ENCODE data around the gene SUCLG1. TPM values are rescaled to one million over a fixed set of nuclear protein-coding genes. Genes with fewer than 3 reads are reported as not detected.

Gene SUCLG1
- total and polyA plus RNA-seq, 2 of the 4 experiments (the other 2 are of a cell fraction): 50.5 to 52.7 TPM

GRCh38 chr2:84435345-84436025 lies 23.6 kb downstream of the SUCLG1 start:
- TF ChIP-seq NFE2L2 (IDR thresholded peaks at IDR 0.05; ENCODE audit: low read depth, low read length) (0 out of 2 replicates have a peak, but pooled peaks have one; percentile 24), FOS (IDR thresholded peaks at IDR 0.05; ENCODE audit: low read depth, low read length) (peak; percentile 50; the same call in 1 of the 2 replicates), MAFK (IDR thresholded peaks at IDR 0.05; ENCODE audit: low read depth, low read length) (no peak), BHLHE40 (IDR thresholded peaks at IDR 0.05; ENCODE audit: low read depth, low read length) (peak; percentile 67; the same call in 1 of the 2 replicates)
- H3K27ac ChIP-seq (ENCODE audit: insufficient read depth, low read length): no peak overlapping the region
- peaks cover 8% of the 10 kb centered on the region for H3K4me1 ChIP-seq (ENCODE audit: control insufficient read depth, insufficient read depth, low read length)
- H3K9me3 ChIP-seq (ENCODE audit: control insufficient read depth, insufficient read depth, low read length): no peaks in the 10 kb centered on the region
- ATAC-seq (ENCODE audit: low read depth): peak; percentile 92
- no peak overlapping the region for H2AFZ ChIP-seq (replicated peaks; ENCODE audit: low read length, poor library complexity)
- H2BK20ac ChIP-seq (ENCODE audit: low read depth, low read length): no peak overlapping the region
- H4K20me1 ChIP-seq (ENCODE audit: insufficient read depth, low read length): peaks cover 12% of the 10 kb centered on the region; the same call in 1 of the 2 replicates
- H2AK5ac ChIP-seq (ENCODE audit: low read depth, low read length): no peak overlapping the region; the same call in 1 of the 2 replicates
- no peak overlapping the region for H3K18ac ChIP-seq (ENCODE audit: low read depth, low read length)
- no peak overlapping the region for H4K8ac ChIP-seq (ENCODE audit: low read depth in 2 of 2, low read length in 2 of 2)
- no peak overlapping the region for H2AK9ac ChIP-seq (replicated peaks; ENCODE audit: low read depth, low read length, poor library complexity)
- DNase-seq: peak; percentile 93
- H3K4me2 ChIP-seq (ENCODE audit: low read depth, low read length): peak overlapping the region; percentile 87
- CTCF ChIA-PET: no interaction called here
- no peak overlapping the region; the same call in 1 of the 2 replicates for H3K14ac ChIP-seq (replicated peaks; ENCODE audit: low read depth, low read length)
- WGBS, 2 experiments (ENCODE audit: extremely low coverage in 2 of 2, insufficient read length in 1 of 2): no CpG with 5 or more reads among the region's 6 CpGs
- no peak overlapping the region; the same call in 1 of the 2 replicates for H3K56ac ChIP-seq (ENCODE audit: extremely low read depth, insufficient read depth, low read length)
- H4K5ac ChIP-seq (ENCODE audit: low read depth, low read length): no peak overlapping the region
- H3K4me3 ChIP-seq (ENCODE audit: insufficient read depth, low read depth, low read length): no peak overlapping the region
- peaks cover 11% of the 10 kb centered on the region for H3K36me3 ChIP-seq (ENCODE audit: control insufficient read depth, insufficient read depth, low read length)
- H2BK120ac ChIP-seq (ENCODE audit: low read depth, low read length): 0 out of 2 replicates have a peak overlapping the region, but pooled peaks have one; percentile 29
- dilution Hi-C loops (cut with HindIII; ENCODE audit: low sequenced_read_pairs, unreplicated experiment): no loop called here
- H3K4ac ChIP-seq (ENCODE audit: low read depth, low read length): peak overlapping the region; percentile 73
- H4K91ac ChIP-seq (ENCODE audit: insufficient read depth, low read depth, low read length): no peak overlapping the region
- no TSS peak for BruUV-seq (replicated peaks)
- 0 out of 3 replicates have a peak overlapping the region, but pooled peaks have one; percentile 29 for H2BK15ac ChIP-seq (ENCODE audit: low read depth, low read length)
- POLR2A ChIA-PET (ENCODE audit: unreplicated experiment): no interaction called here
- H3K27me3 ChIP-seq (ENCODE audit: control insufficient read depth, insufficient read depth, low read length): no peaks in the 10 kb centered on the region
- H3K9me1 ChIP-seq (ENCODE audit: insufficient read depth, low read length): peaks cover 2% of the 10 kb centered on the region
- H3K9ac ChIP-seq (ENCODE audit: low read depth, low read length): no peak overlapping the region
- peak overlapping the region; percentile 80 for H2BK5ac ChIP-seq (ENCODE audit: low read depth, low read length, poor library complexity, severe bottlenecking)
- 0 out of 2 replicates have a peak overlapping the region, but pooled peaks have one; percentile 36 for H3K23ac ChIP-seq (ENCODE audit: low read depth, low read length)
- in situ Hi-C loops (cut with MboI; ENCODE audit: low sequenced_read_pairs): no loop called here
- peaks cover 4 to 12% of the 10 kb centered on the region in 2 experiments; a peak in 3 of 4 replicates for H3K79me1 ChIP-seq (ENCODE audit: low read depth in 1 of 2, low read length in 2 of 2)
- intact Hi-C loops (cut with micrococcal nuclease): no loop called here

Data from IMR-90 (cell line).